CD4-positive, alpha-beta T cell treated with Interleukin-15 for 4 hours (primary cell): ENCODE measurements around the gene MAOA.

Experiments used
- DNase-seq: peaks from one replicate; pipeline ENCODE4 v3.0.0-alpha.2; 2020; ENCODE audit warnings: low spot score

Gene MAOA

DNA sequence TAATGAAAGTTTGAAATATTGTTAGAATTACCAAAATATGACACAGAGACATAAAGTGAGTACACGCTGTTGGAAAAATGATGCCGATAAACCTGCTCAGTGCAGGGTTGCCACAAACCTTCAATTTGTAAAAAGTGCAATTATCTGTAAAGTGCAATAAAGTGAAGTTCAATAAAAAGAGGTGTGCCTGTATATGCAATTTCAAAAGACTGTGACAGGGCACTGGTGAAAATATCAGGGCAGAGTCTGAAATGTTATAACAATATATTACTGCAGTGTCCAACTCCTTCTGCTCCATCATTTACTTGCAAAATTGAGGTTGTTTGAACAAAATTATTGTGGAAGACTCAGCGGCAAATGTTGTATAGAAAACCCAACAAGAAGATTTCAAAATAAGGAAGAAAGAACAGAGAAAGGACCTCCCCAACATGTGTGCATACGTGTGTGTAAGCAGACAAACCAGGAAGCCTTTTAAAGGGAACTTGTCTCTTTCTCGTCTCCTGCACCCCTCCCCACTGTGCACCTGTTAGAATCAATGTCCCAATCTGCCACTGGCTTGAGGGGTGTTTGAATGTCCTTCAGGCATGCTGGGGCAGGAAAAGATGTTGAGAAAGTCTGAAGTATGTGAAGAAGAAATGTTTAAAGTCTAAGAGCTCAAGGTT lies 130.0 kb downstream of the MAOA start:
- no peak for DNase-seq
